ENCODE results near the gene SCYL3. TPM values are rescaled to one million over a fixed set of nuclear protein-coding genes. Genes with fewer than 3 reads are reported as not detected.

The SCYL3 gene
- total RNA-seq, 2 experiments from 2014 or later = 3.5 to 3.6 TPM

DNA sequence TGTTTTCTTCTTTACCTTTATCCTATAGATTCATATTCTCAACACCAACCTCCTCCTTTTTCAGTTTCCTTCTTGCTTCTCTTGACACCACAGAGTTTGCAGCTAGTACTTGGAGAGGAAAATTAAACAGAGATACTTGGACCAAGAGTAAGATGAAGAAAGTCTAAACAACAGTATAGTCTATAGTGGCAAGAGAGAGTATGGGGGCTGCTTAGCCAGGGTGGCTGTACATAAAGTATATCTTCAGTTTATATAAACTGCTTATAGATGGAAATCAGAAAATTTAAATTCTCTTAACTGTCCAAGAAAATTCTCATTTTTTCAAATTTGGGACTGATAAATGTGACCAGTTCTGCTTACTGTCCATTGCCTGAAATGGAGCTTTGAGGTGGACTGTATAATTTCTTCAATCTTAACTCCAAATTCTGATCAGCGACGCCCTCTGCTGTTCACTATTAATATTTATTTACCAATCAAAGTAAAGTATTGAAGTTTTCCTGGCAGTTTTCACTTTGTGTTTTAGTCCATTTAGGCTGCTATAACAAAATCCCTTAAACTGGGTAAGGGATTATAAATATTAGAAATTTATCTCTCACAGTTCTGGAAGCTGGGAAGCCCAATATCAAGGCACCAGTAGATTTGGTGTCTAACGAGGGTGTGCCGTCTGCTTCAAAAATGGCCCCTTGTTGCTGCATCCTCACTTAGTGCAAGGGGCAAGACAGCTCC is 84.2 kb downstream of the SCYL3 start:
- Histone ChIP-seq H3K27ac (ENCODE audit: low read depth in 1 of 2, low read length in 2 of 2) (no peak overlapping the region), H3K9me3 (ENCODE audit: control insufficient read depth in 1 of 2, insufficient read depth in 1 of 2, low read length in 2 of 2) (no peaks in the 10 kb centered on the region), H3K36me3 (ENCODE audit: insufficient read depth, low read length) (peaks cover 2% of the 10 kb centered on the region), H3K4me3 (ENCODE audit: low read length) (no peak overlapping the region), H3K27me3 (ENCODE audit: control insufficient read depth in 1 of 2, insufficient read depth in 2 of 2, low read length in 2 of 2) (no peaks in the 10 kb centered on the region), H3K4me1 (ENCODE audit: insufficient read depth, low read length) (no peaks in the 10 kb centered on the region)
- no peaks in the 10 kb centered on the region for H3K9me3 Mint-ChIP-seq
- no peak for ATAC-seq (ENCODE audit: poor library complexity)
- no peaks in the 10 kb centered on the region for H3K4me1 Mint-ChIP-seq (ENCODE audit: low read depth)
- no peak overlapping the region for H3K4me3 Mint-ChIP-seq
- H3K36me3 Mint-ChIP-seq (ENCODE audit: low read depth) = peaks cover 15% of the 10 kb centered on the region
- no peaks in the 10 kb centered on the region for H3K27me3 Mint-ChIP-seq
- CTCF ChIA-PET = interaction anchor here (0.9 to 2.0 kb wide), 5 partner anchors 10 to 263 kb away, joined by 4 to 8 read pairs (median 6); partner anchors contain the start of gene METTL18
- DNase-seq = peak in 5 of 14 experiments; percentile 5 to 67 (median 59)
- POLR2A ChIA-PET = interaction anchor here (1.7 kb wide), 1 partner anchor 15 kb away, joined by 11 read pairs; the partner anchor contains the start of gene METTL18
- TF ChIP-seq, protein P1, sequence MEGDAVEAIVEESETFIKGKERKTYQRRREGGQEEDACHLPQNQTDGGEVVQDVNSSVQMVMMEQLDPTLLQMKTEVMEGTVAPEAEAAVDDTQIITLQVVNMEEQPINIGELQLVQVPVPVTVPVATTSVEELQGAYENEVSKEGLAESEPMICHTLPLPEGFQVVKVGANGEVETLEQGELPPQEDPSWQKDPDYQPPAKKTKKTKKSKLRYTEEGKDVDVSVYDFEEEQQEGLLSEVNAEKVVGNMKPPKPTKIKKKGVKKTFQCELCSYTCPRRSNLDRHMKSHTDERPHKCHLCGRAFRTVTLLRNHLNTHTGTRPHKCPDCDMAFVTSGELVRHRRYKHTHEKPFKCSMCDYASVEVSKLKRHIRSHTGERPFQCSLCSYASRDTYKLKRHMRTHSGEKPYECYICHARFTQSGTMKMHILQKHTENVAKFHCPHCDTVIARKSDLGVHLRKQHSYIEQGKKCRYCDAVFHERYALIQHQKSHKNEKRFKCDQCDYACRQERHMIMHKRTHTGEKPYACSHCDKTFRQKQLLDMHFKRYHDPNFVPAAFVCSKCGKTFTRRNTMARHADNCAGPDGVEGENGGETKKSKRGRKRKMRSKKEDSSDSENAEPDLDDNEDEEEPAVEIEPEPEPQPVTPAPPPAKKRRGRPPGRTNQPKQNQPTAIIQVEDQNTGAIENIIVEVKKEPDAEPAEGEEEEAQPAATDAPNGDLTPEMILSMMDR (IDR thresholded peaks at IDR 0.05) = peak; percentile 79
- no peak overlapping the region for H3K27ac Mint-ChIP-seq
- intact Hi-C loops (cut with DNase I, micrococcal nuclease) = loop anchor here (1.0 to 5.0 kb wide), 8 partner anchors 97 to 1207 kb away; partner anchors contain the start of genes F5 (in 1 of the 2) and SELL (in 1 of the 2)

GRCh38 chr1:169804941-169805340 is 88.8 kb downstream of the SCYL3 start:
- Histone ChIP-seq H3K36me3 (ENCODE audit: insufficient read depth, low read length) (peaks cover 2% of the 10 kb centered on the region), H3K9me3 (ENCODE audit: control insufficient read depth in 1 of 2, insufficient read depth in 1 of 2, low read length in 2 of 2) (no peaks in the 10 kb centered on the region), H3K4me1 (ENCODE audit: insufficient read depth, low read length) (no peaks in the 10 kb centered on the region), H3K4me3 (ENCODE audit: low read length) (no peak overlapping the region), H3K27me3 (ENCODE audit: control insufficient read depth in 1 of 2, insufficient read depth in 2 of 2, low read length in 2 of 2) (no peaks in the 10 kb centered on the region), H3K27ac (ENCODE audit: low read depth in 1 of 2, low read length in 2 of 2) (no peak overlapping the region)
- no peak overlapping the region for H3K4me3 Mint-ChIP-seq
- no peak for DNase-seq
- ChIA-PET CTCF (no interaction called here), POLR2A (no interaction called here)
- H3K4me1 Mint-ChIP-seq (ENCODE audit: low read depth) = no peaks in the 10 kb centered on the region
- peaks cover 23% of the 10 kb centered on the region for H3K36me3 Mint-ChIP-seq (ENCODE audit: low read depth)
- H3K27ac Mint-ChIP-seq = no peak overlapping the region
- H3K27me3 Mint-ChIP-seq = no peaks in the 10 kb centered on the region
- no peak for ATAC-seq (ENCODE audit: poor library complexity)
- TF ChIP-seq, protein P1 (IDR thresholded peaks at IDR 0.05) = no peak
- no peaks in the 10 kb centered on the region for H3K9me3 Mint-ChIP-seq
- intact Hi-C loops (cut with DNase I, micrococcal nuclease) = loop anchor here in 1 of 2 experiments (5.0 kb wide), 2 partner anchors 93 to 1203 kb away; partner anchors contain the start of gene SELL

DNA sequence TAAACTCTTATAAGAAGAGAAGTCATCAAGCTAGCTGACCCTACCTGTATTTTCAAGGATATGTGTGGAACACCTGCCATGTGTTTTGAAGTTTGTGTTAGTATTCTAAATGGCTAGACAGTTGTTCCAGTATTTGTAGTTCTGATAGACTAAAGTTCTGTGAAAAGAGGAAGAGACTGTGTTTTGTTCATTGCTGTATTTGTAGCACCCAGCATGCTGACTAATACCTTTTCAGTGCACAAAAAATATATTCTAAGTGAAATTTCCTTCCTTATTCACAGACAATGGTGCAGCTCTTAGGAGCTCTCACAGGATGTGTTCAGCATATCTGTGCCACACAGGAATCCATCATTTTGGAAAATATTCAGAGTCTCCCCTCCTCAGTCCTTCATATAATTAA is 90.8 kb downstream of the SCYL3 start:
- Mint-ChIP-seq H3K4me3 (no peak overlapping the region), H3K4me1 (ENCODE audit: low read depth) (no peaks in the 10 kb centered on the region), H3K9me3 (no peaks in the 10 kb centered on the region), H3K27ac (no peak overlapping the region), H3K36me3 (ENCODE audit: low read depth) (peaks cover 23% of the 10 kb centered on the region), H3K27me3 (no peaks in the 10 kb centered on the region)
- H3K27ac ChIP-seq (ENCODE audit: low read depth in 1 of 2, low read length in 2 of 2) = no peak overlapping the region
- DNase-seq (no peak), ATAC-seq (ENCODE audit: poor library complexity) (no peak)
- no peak overlapping the region for H3K4me3 ChIP-seq (ENCODE audit: low read length)
- TF ChIP-seq, protein P1 (IDR thresholded peaks at IDR 0.05) = no peak
- H3K9me3 ChIP-seq (ENCODE audit: control insufficient read depth in 1 of 2, insufficient read depth in 1 of 2, low read length in 2 of 2) = no peaks in the 10 kb centered on the region
- ChIA-PET CTCF (no interaction called here), POLR2A (no interaction called here)
- intact Hi-C loops (cut with DNase I, micrococcal nuclease) = no loop called here
- no peaks in the 10 kb centered on the region for H3K27me3 ChIP-seq (ENCODE audit: control insufficient read depth in 1 of 2, insufficient read depth in 2 of 2, low read length in 2 of 2)
- H3K36me3 ChIP-seq (ENCODE audit: insufficient read depth, low read length) = peaks cover 2% of the 10 kb centered on the region
- no peaks in the 10 kb centered on the region for H3K4me1 ChIP-seq (ENCODE audit: insufficient read depth, low read length)

Other genes with a start within 250 kb of the SCYL3 start
- gene SELL, start 182.3 kb downstream of the SCYL3 start, total RNA-seq = 100 to 1,000 TPM; 204 to 216 TPM
- not detected for gene SELE, start 159.8 kb downstream of the SCYL3 start, total RNA-seq
- gene METTL18, start 99.0 kb downstream of the SCYL3 start, total RNA-seq = 1 to 10 TPM; 5.1 to 5.6 TPM
- gene KIFAP3, start 180.8 kb upstream of the SCYL3 start, total RNA-seq = 10 to 100 TPM; 12.1 to 12.6 TPM